IPS DF 6.9 (cell line): ENCODE results near the gene POLR2I.

Experiments used
- DNase-seq: peaks from one replicate; pipeline ENCODE4 v3.0.0-alpha.2; 2013; ENCODE audit warnings: low read depth, low spot score
- H3K27ac ChIP-seq: one replicate; pipeline ENCODE4 v1.5.1; 2013; ENCODE audit warnings: low read length, control low read depth
- H3K27me3 ChIP-seq: 2 replicates; pipeline ENCODE4 v1.6.1; 2013; ENCODE audit warnings: mild to moderate bottlenecking, low read length; ENCODE audit not compliant: control insufficient read depth, insufficient read depth
- H3K36me3 ChIP-seq: 2 replicates; pipeline ENCODE4 v1.6.1; 2013; ENCODE audit warnings: low read length; ENCODE audit not compliant: control insufficient read depth, insufficient read depth
- H3K4me1 ChIP-seq: 2 replicates; pipeline ENCODE4 v1.6.1; 2013; ENCODE audit warnings: low read length; ENCODE audit not compliant: control insufficient read depth, insufficient read depth
- H3K4me3 ChIP-seq: 2 replicates; pipeline ENCODE4 v1.5.1; 2013; ENCODE audit warnings: mild to moderate bottlenecking, low read length
- H3K9me3 ChIP-seq: 2 replicates; pipeline ENCODE4 v1.6.1; 2013; ENCODE audit warnings: low read length, inconsistent platforms; ENCODE audit not compliant: control insufficient read depth, insufficient read depth
- WGBS: extraction: QIAGEN DNeasy Blood & Tissue Kit; methylation state at CpG from one replicate; pipeline ENCODE4 v1.1.7; 2013; ENCODE audit warnings: mixed read lengths, missing lambda C conversion rate; ENCODE audit not compliant: insufficient read length, insufficient coverage; 5-methylcytosine and 5-hydroxymethylcytosine counted together

The POLR2I gene

DNA sequence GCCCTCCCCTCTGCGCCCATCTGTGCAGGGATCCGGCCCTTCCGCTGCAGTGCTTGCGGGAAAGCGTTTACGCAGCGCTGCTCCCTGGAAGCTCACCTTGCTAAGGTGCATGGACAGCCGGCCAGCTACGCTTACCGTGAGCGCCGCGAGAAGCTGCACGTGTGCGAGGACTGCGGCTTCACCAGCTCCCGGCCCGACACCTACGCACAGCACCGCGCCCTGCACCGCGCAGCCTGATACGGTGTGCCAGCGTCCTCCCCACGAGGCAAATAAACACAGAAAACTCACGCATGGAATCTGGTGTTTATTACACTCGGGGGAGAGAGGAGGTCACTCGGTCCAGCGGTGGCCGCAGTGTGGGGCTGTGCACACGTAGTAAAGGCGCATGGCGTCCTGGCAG is 1.2 kb downstream of the POLR2I start:
- WGBS = no CpG with 5 or more reads among the region's 34 CpGs
- Histone ChIP-seq H3K9me3 (no peaks in the 10 kb centered on the region), H3K4me1 (peaks cover 8% of the 10 kb centered on the region), H3K27ac (no peak overlapping the region), H3K4me3 (no peak overlapping the region), H3K27me3 (no peaks in the 10 kb centered on the region), H3K36me3 (peaks cover 8% of the 10 kb centered on the region; the same call in 1 of the 2 replicates)
- no peak for DNase-seq

GRCh38 chr19:36112678-36113077 is 2.0 kb downstream of the POLR2I start:
- Histone ChIP-seq H3K4me3 (no peak overlapping the region), H3K27me3 (no peaks in the 10 kb centered on the region), H3K27ac (no peak overlapping the region), H3K36me3 (peaks cover 8% of the 10 kb centered on the region; the same call in 1 of the 2 replicates), H3K9me3 (no peaks in the 10 kb centered on the region), H3K4me1 (peaks cover 10% of the 10 kb centered on the region)
- DNase-seq = no peak
- no CpG with 5 or more reads among the region's 10 CpGs for WGBS

DNA sequence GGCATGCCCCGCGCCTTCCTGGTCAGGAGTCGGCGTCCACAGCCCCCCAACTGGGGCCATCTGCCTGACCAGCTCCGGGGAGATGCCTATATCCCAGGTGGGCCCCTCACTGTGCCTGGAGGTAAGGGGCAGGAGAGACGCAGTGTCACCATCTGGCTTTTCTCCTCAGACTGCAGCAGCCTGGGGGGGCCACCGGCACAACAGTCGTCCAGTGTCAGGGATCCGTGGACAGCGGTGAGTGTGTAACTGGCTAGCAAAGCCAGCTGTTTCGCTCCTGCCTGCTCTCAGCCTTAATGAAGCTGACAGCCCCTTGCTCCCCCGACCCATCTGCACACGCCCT is 3.5 kb downstream of the POLR2I start:
- H3K27me3 ChIP-seq = no peaks in the 10 kb centered on the region
- H3K4me3 ChIP-seq = no peak overlapping the region
- no peak overlapping the region for H3K27ac ChIP-seq
- peaks cover 11% of the 10 kb centered on the region; the same call in 1 of the 2 replicates for H3K36me3 ChIP-seq
- WGBS = no CpG with 5 or more reads among the region's 13 CpGs
- peaks cover 10% of the 10 kb centered on the region for H3K4me1 ChIP-seq
- no peaks in the 10 kb centered on the region for H3K9me3 ChIP-seq
- DNase-seq = no peak

DNA sequence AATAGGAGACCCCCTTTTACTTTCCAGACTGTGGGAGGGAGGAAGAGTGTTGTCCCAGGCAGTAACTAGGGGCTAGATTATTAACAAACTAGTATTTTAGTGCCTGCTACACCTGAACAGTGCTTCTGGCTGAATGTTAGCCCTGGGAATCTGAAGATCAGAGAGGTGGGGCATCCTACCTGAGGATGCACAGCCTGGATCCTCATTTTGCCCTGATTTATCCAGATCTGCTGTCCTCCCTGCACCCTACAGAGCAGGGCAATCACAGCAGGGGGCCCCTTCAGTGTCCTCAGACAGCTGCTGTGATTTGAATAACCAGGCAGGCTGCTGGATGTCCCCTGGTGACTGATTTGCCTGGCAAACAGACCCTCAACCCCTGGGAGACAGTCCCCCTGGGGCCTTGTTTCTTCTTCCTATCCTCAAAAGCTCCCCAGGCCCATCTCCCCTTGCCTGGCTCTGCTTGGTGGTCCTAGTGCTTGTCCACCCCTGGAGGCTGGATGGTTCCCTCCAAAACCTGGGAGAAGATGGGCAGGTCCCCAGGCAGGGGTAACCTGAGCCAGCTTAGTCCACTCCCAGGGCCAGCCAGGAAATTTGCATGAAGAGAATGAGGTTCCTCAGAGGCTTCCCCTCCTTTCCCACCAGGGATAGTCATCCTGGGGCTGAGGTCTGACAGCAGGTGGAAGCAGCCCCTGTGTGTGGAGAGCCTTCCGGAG is 4.0 kb downstream of the POLR2I start, which contains the start of gene OVOL3:
TSS of gene OVOL3 (plus strand) at position 657 of the 713 bp plus-strand sequence. CDS start 60 bp downstream, outside the sequence.
- WGBS = no CpG with 5 or more reads among the region's 1 CpG
- H3K36me3 ChIP-seq = peaks cover 11% of the 10 kb centered on the region; the same call in 1 of the 2 replicates
- H3K4me1 ChIP-seq = peaks cover 9% of the 10 kb centered on the region
- no peak for DNase-seq
- no peaks in the 10 kb centered on the region for H3K9me3 ChIP-seq
- no peak within 1 kb of the TSS for H3K27ac ChIP-seq
- no peaks in the 10 kb centered on the region for H3K27me3 ChIP-seq
- no peak within 1 kb of the TSS for H3K4me3 ChIP-seq

DNA sequence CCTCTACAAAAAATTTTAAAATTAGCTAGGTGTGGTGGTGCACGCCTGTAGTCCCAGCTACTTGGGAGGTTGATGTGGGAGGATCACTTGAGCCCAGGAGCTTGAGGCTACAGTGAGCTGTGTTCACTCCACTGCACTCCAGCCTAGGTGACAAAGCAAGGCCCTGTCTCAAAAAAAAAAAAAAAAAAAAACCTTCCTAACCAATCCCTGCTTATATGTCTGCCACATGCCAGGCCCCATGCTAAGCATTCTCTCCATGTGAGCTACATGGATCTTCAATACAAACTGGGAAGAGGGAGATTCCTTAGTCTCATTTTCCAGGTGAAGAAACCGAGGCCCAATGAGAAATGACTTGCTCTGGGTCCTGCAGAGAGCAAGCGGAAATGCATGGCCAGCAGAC is 6.0 kb downstream of the POLR2I start:
- H3K27ac ChIP-seq = no peak overlapping the region
- WGBS = no CpG with 5 or more reads among the region's 3 CpGs
- no peaks in the 10 kb centered on the region for H3K9me3 ChIP-seq
- no peak for DNase-seq
- no peak overlapping the region for H3K4me3 ChIP-seq
- H3K36me3 ChIP-seq = peaks cover 26% of the 10 kb centered on the region
- peaks cover 9% of the 10 kb centered on the region for H3K4me1 ChIP-seq
- no peaks in the 10 kb centered on the region for H3K27me3 ChIP-seq

DNA sequence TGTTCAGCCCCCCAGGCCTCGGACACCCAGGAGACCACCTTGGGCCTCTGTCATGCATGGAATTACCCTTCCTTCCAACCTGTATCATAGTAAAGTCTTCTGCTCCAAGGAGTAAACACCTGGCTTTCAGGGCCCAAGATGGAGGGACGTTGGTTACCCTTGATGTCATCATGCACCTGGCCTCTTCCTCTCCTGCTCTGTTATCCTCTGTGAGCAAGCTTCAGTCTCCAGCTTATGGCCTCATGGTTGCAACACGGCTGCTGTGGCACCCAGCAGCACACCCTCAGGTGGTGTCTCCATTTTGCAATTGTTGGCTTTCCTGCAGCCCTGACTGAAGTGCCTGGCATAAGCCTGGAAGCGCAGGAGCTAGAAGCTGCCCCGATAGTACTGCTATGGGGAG is 7.7 kb downstream of the POLR2I start:
- Histone ChIP-seq H3K4me3 (no peak overlapping the region), H3K9me3 (no peaks in the 10 kb centered on the region), H3K4me1 (peaks cover 7% of the 10 kb centered on the region; the same call in 1 of the 2 replicates), H3K36me3 (peaks cover 34% of the 10 kb centered on the region), H3K27me3 (no peaks in the 10 kb centered on the region), H3K27ac (no peak overlapping the region)
- no peak for DNase-seq
- WGBS = no CpG with 5 or more reads among the region's 5 CpGs

DNA sequence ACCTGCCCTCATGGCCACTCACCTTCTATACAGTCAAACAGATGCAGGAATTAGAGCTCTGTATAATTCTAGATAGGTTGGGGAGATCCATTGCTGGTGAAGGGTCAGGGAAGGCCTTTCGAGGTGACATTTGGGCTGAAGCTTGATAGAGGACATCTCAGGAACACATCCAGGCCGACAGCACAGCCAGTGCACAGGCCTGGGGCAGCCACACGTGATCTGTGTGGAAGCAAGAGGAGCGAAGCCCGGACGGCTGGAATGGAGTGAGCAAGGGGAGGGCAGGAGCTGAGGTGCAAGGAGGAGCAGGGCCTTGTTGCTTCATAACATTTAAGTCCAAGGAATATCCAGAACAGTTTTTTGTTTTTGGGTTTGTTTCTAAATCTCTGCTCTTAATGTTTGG is 8.2 kb downstream of the POLR2I start:
- Histone ChIP-seq H3K4me1 (peaks cover 7% of the 10 kb centered on the region; the same call in 1 of the 2 replicates), H3K27ac (no peak overlapping the region), H3K27me3 (no peaks in the 10 kb centered on the region), H3K9me3 (no peaks in the 10 kb centered on the region), H3K36me3 (peaks cover 39% of the 10 kb centered on the region), H3K4me3 (no peak overlapping the region)
- WGBS = no CpG with 5 or more reads among the region's 6 CpGs
- DNase-seq = no peak

DNA sequence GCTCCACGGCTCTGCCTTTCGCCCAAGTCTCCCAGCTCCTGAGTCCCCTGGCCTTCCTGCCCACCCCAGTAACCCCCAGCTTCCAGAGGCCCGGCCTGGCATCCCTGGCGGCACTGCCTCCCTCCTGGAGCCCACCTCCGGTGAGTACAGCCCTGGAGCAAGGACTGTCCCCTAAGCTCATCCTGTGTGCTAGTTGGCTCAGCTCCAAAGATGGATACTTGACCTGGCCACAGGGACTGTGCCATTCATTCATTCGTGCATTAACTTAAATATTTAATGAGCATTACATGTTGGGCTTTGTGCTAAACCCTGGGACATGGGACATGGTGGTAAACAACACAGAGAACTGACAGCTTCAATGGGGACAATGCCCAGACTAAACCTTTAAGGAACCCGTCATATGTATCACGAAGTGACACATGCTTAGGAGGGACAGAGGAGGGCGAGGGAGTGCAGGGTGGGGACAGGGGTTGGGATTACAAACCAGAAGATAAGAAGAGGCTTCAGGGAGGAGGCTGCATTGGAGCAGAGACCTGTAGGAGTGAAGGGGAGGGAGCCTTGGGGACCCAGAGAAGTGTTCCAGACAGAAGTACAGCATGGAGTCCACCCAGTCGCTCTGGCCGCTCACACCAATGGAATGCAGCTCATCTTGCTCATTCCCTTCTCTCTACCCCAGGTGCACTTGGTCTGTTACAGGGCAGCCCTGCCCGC is 10.7 kb downstream of the POLR2I start:
- H3K9me3 ChIP-seq = no peaks in the 10 kb centered on the region
- peaks cover 59% of the 10 kb centered on the region for H3K36me3 ChIP-seq
- no peak for DNase-seq
- no peak overlapping the region for H3K4me3 ChIP-seq
- no peaks in the 10 kb centered on the region for H3K27me3 ChIP-seq
- no CpG with 5 or more reads among the region's 12 CpGs for WGBS
- no peak overlapping the region for H3K27ac ChIP-seq
- H3K4me1 ChIP-seq = peaks cover 2% of the 10 kb centered on the region; the same call in 1 of the 2 replicates

DNA sequence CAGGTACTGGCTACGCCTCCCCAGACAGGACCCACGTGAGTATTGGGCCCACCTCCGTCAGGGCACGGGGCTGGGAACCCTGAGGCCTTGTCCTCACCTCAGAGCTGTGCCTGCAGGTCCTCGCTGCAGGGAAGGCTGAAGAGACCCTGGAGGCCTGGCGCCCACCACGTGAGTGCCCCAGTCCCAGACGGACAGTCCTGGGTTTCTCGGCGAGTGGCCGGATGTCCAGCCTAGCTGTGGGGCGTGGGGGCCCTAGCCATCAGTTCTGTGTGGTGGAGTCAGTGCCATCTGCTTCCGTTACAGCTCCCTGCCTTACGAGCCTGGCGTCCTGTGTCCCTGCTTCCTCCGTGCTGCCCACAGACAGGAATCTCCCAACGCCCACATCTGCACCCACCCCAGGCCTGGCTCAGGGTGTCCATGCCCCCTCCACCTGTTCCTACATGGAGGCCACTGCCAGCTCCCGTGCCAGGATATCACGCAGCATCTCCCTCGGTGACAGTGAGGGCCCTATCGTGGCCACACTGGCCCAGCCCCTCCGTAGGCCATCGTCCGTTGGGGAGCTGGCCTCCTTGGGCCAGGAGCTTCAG is 11.5 kb downstream of the POLR2I start:
- Histone ChIP-seq H3K36me3 (peaks cover 59% of the 10 kb centered on the region), H3K4me1 (peaks cover 2% of the 10 kb centered on the region; the same call in 1 of the 2 replicates), H3K27ac (no peak overlapping the region), H3K9me3 (no peaks in the 10 kb centered on the region), H3K4me3 (no peak overlapping the region), H3K27me3 (no peaks in the 10 kb centered on the region)
- no CpG with 5 or more reads among the region's 24 CpGs for WGBS
- DNase-seq = no peak

- no peak overlapping the region for H3K4me3 ChIP-seq
- WGBS = no CpG with 5 or more reads among the region's 27 CpGs
- no peak for DNase-seq
- H3K4me1 ChIP-seq = no peaks in the 10 kb centered on the region; the same call in 1 of the 2 replicates
- H3K27me3 ChIP-seq = no peaks in the 10 kb centered on the region
- H3K27ac ChIP-seq = no peak overlapping the region
- no peaks in the 10 kb centered on the region for H3K9me3 ChIP-seq
- peaks cover 64% of the 10 kb centered on the region for H3K36me3 ChIP-seq
Measured at GRCh38 chr19:36101550-36102327, 12.9 kb downstream of the POLR2I start.
